Measurements from ENCODE around the gene STXBP6. TPM values are rescaled to one million over a fixed set of nuclear protein-coding genes. Genes with fewer than 3 reads are reported as not detected.

STXBP6 gene
- total RNA-seq, 1 experiment from 2014 or later: 0.27 TPM

DNA sequence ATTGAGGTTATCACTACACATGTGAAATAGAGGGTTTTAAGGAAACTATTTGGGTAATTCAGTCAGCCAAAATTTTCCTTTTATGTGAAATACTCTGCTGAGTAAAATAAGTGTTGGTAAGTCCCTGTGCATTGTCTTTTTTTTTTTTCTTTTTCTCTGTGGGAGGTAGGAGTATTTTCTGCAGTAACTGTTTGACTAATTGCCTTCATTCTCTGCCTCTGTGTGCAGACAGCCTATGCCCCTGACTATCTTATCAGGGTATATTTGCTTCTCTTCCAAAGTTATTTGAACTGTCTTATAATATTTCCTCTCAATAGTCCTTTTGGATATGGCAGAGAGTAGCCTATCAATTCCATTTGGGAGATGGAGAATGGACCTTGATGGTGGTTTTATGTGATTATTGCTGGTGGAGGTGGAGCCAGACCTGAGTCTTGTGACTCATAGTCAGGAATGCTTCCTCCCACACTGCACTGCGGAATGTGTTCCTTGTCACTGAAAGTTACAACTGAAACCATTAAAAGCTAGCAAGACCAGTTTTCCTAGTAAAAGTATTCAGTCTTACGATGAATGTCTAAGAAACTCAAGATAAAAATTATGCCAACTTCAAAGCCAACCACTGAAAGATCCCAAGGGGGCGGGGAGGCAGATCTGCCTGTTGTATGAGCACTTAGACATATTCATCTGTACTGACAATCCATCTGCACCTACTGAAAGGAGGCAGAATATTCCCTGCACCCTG, 40.9 kb upstream of the STXBP6 start:
- H4K20me1 ChIP-seq (ENCODE audit: insufficient read depth): no peaks in the 10 kb centered on the region
- H3K27ac ChIP-seq (ENCODE audit: low read depth, low read length): no peak overlapping the region
- DNase-seq (ENCODE audit: low read depth, low spot score) (no peak), ATAC-seq (no peak)
- H3K9me3 ChIP-seq (ENCODE audit: control insufficient read depth in 1 of 2, insufficient read depth in 1 of 2, low read depth in 1 of 2, low read length in 2 of 2): peaks cover 0 to 20% of the 10 kb centered on the region in 2 experiments; a peak in 2 of 4 replicates
- no peaks in the 10 kb centered on the region for H3K79me2 ChIP-seq (ENCODE audit: insufficient read depth, low read length)
- H3K9me2 ChIP-seq (ENCODE audit: insufficient read depth): no peaks in the 10 kb centered on the region
- H3K4me2 ChIP-seq (ENCODE audit: low read length): no peak overlapping the region; the same call in 1 of the 2 replicates
- no TSS peak for BruUV-seq (replicated peaks)
- ChIA-PET POLR2A (no interaction called here), RAD21 (ENCODE audit: low non-redundant PET in 1 of 2, low total read pairs in 2 of 2, uncharacterized antibody in 2 of 2, unreplicated experiment in 2 of 2) (no interaction called here), CTCF (no interaction called here)
- no peaks in the 10 kb centered on the region for H3K4me1 ChIP-seq (ENCODE audit: control insufficient read depth in 1 of 2, insufficient read depth in 2 of 2, low read length in 2 of 2)
- intact Hi-C loops (cut with micrococcal nuclease): no loop called here
- no peak overlapping the region for H3K4me3 ChIP-seq (replicated peaks in 1 of 2; ENCODE audit: low read depth in 1 of 2, low read length in 2 of 2)
- TF ChIP-seq EZH2 (IDR thresholded peaks at IDR 0.05) (no peak), ATF3 (IDR thresholded peaks at IDR 0.05) (no peak), SRF (IDR thresholded peaks at IDR 0.05; ENCODE audit: low read depth) (no peak), POLR2AphosphoS5 (IDR thresholded peaks at IDR 0.05; ENCODE audit: low read depth, low read length) (no peak), EGR1 (IDR thresholded peaks at IDR 0.05; ENCODE audit: low read depth) (no peak), RAD21 (IDR thresholded peaks at IDR 0.05; ENCODE audit: low read depth) (no peak), CBX3 (IDR thresholded peaks at IDR 0.05; ENCODE audit: low read depth) (no peak), JUND (IDR thresholded peaks at IDR 0.05) (no peak), TCF7L2 (IDR thresholded peaks at IDR 0.05; ENCODE audit: borderline replicate concordance, extremely low read depth, insufficient read depth, insufficient read length) (no peak), SP1 (IDR thresholded peaks at IDR 0.05; ENCODE audit: low read depth) (no peak), EZH2phosphoT487 (IDR thresholded peaks at IDR 0.05; ENCODE audit: borderline replicate concordance) (no peak), ELF1 (IDR thresholded peaks at IDR 0.05; ENCODE audit: borderline replicate concordance, low read depth) (no peak), POLR2A (IDR thresholded peaks at IDR 0.05; ENCODE audit: borderline replicate concordance, extremely low read depth, insufficient read depth, insufficient read length) (no peak), ZNF274 (IDR thresholded peaks at IDR 0.05; ENCODE audit: low read depth, low read length) (no peak), CEBPB (IDR thresholded peaks at IDR 0.05; ENCODE audit: low read depth) (no peak), ZFX (IDR thresholded peaks at IDR 0.05) (no peak)
- TF ChIP-seq, protein P1, sequence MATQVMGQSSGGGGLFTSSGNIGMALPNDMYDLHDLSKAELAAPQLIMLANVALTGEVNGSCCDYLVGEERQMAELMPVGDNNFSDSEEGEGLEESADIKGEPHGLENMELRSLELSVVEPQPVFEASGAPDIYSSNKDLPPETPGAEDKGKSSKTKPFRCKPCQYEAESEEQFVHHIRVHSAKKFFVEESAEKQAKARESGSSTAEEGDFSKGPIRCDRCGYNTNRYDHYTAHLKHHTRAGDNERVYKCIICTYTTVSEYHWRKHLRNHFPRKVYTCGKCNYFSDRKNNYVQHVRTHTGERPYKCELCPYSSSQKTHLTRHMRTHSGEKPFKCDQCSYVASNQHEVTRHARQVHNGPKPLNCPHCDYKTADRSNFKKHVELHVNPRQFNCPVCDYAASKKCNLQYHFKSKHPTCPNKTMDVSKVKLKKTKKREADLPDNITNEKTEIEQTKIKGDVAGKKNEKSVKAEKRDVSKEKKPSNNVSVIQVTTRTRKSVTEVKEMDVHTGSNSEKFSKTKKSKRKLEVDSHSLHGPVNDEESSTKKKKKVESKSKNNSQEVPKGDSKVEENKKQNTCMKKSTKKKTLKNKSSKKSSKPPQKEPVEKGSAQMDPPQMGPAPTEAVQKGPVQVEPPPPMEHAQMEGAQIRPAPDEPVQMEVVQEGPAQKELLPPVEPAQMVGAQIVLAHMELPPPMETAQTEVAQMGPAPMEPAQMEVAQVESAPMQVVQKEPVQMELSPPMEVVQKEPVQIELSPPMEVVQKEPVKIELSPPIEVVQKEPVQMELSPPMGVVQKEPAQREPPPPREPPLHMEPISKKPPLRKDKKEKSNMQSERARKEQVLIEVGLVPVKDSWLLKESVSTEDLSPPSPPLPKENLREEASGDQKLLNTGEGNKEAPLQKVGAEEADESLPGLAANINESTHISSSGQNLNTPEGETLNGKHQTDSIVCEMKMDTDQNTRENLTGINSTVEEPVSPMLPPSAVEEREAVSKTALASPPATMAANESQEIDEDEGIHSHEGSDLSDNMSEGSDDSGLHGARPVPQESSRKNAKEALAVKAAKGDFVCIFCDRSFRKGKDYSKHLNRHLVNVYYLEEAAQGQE (IDR thresholded peaks at IDR 0.05; ENCODE audit: low read depth): no peak
- TF ChIP-seq, protein P2, sequence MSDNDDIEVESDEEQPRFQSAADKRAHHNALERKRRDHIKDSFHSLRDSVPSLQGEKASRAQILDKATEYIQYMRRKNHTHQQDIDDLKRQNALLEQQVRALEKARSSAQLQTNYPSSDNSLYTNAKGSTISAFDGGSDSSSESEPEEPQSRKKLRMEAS (IDR thresholded peaks at IDR 0.05): no peak
- TF ChIP-seq, protein P3, sequence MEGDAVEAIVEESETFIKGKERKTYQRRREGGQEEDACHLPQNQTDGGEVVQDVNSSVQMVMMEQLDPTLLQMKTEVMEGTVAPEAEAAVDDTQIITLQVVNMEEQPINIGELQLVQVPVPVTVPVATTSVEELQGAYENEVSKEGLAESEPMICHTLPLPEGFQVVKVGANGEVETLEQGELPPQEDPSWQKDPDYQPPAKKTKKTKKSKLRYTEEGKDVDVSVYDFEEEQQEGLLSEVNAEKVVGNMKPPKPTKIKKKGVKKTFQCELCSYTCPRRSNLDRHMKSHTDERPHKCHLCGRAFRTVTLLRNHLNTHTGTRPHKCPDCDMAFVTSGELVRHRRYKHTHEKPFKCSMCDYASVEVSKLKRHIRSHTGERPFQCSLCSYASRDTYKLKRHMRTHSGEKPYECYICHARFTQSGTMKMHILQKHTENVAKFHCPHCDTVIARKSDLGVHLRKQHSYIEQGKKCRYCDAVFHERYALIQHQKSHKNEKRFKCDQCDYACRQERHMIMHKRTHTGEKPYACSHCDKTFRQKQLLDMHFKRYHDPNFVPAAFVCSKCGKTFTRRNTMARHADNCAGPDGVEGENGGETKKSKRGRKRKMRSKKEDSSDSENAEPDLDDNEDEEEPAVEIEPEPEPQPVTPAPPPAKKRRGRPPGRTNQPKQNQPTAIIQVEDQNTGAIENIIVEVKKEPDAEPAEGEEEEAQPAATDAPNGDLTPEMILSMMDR (IDR thresholded peaks at IDR 0.05 in 2 of 3, conservative IDR thresholded peaks at IDR 0.05 in 1 of 3; ENCODE audit: borderline replicate concordance in 1 of 3, insufficient read depth in 1 of 3, low read depth in 2 of 3, low read length in 2 of 3): no peak
- H3K27me3 ChIP-seq (ENCODE audit: insufficient read depth, low read length): no peaks in the 10 kb centered on the region
- no peak overlapping the region for H3K9ac ChIP-seq (ENCODE audit: low read length)
- no peak overlapping the region for H2AFZ ChIP-seq (ENCODE audit: low read depth, low read length, poor library complexity, severe bottlenecking)
- H3K36me3 ChIP-seq (ENCODE audit: control insufficient read depth in 1 of 2, insufficient read depth in 2 of 2, low read length in 2 of 2): no peaks in the 10 kb centered on the region

Data from HCT116 (cell line).